ENCODE results near the gene UTS2R. TPM values are rescaled to one million over a fixed set of nuclear protein-coding genes. Genes with fewer than 3 reads are reported as not detected.

UTS2R gene
- total RNA-seq, 2 donors from 2014 or later: 0.40 TPM; not detected in 1

GRCh38 chr17:82333279-82334171 is 38.0 kb upstream of the UTS2R start, which contains the start of gene SECTM1:
TSS of gene SECTM1 (minus strand) at chr17:82333766. CDS start at chr17:82327240, 6,526 bp downstream.
- DNase-seq: peak; percentile 82
- Mint-ChIP-seq H3K36me3 (ENCODE audit: low read depth) (no peaks in the 10 kb centered on the region), H3K27ac (no peak within 1 kb of the TSS), H3K9me3 (no peaks in the 10 kb centered on the region), H3K4me3 (peak within 1 kb of the TSS; percentile 32), H3K4me1 (peaks cover 6% of the 10 kb centered on the region), H3K27me3 (ENCODE audit: insufficient read depth) (peaks cover 69% of the 10 kb centered on the region)
- Histone ChIP-seq H3K9me3 (ENCODE audit: control insufficient read depth, low read length) (no peaks in the 10 kb centered on the region), H3K9ac (ENCODE audit: extremely low read depth, low read length, poor library complexity, severe bottlenecking) (no peak within 1 kb of the TSS), H3K4me3 (ENCODE audit: low read length) (no peak within 1 kb of the TSS), H3K27ac (ENCODE audit: low read depth, low read length) (no peak within 1 kb of the TSS), H3K36me3 (ENCODE audit: control insufficient read depth, insufficient read depth, low read length) (no peaks in the 10 kb centered on the region), H3K27me3 (ENCODE audit: control insufficient read depth, insufficient read depth, low read length, poor library complexity, severe bottlenecking) (peaks cover 65% of the 10 kb centered on the region), H3K4me1 (ENCODE audit: control insufficient read depth, insufficient read depth, low read length) (no peaks in the 10 kb centered on the region)
- WGBS, 2 experiments (ENCODE audit: insufficient coverage in 1 of 2, insufficient read length in 1 of 2): 14 to 25% methylated on average over 47 to 90 of the region's 90 CpGs
- TF ChIP-seq CTCF (conservative IDR thresholded peaks at IDR 0.05): no peak

GRCh38 chr17:82334204-82334621 is 37.4 kb upstream of the UTS2R start:
- H3K9me3 ChIP-seq (ENCODE audit: control insufficient read depth, low read length): no peaks in the 10 kb centered on the region
- no peaks in the 10 kb centered on the region for H3K36me3 Mint-ChIP-seq (ENCODE audit: low read depth)
- no peaks in the 10 kb centered on the region for H3K36me3 ChIP-seq (ENCODE audit: control insufficient read depth, insufficient read depth, low read length)
- H3K9me3 Mint-ChIP-seq: no peaks in the 10 kb centered on the region
- 85 to 87% methylated on average over 14 to 25 of the region's 25 CpGs for WGBS, 2 experiments (ENCODE audit: insufficient coverage in 1 of 2, insufficient read length in 1 of 2)
- peaks cover 69% of the 10 kb centered on the region for H3K27me3 ChIP-seq (ENCODE audit: control insufficient read depth, insufficient read depth, low read length, poor library complexity, severe bottlenecking)
- no peak overlapping the region for H3K9ac ChIP-seq (ENCODE audit: extremely low read depth, low read length, poor library complexity, severe bottlenecking)
- no peak for TF ChIP-seq CTCF (conservative IDR thresholded peaks at IDR 0.05)
- no peak overlapping the region for H3K27ac ChIP-seq (ENCODE audit: low read depth, low read length)
- DNase-seq: no peak
- no peak overlapping the region for H3K4me3 ChIP-seq (ENCODE audit: low read length)
- no peak overlapping the region for H3K27ac Mint-ChIP-seq
- no peak overlapping the region for H3K4me3 Mint-ChIP-seq
- no peaks in the 10 kb centered on the region for H3K4me1 ChIP-seq (ENCODE audit: control insufficient read depth, insufficient read depth, low read length)
- H3K27me3 Mint-ChIP-seq (ENCODE audit: insufficient read depth): peaks cover 75% of the 10 kb centered on the region
- H3K4me1 Mint-ChIP-seq: peaks cover 6% of the 10 kb centered on the region

GRCh38 chr17:82334622-82335394 is 36.8 kb upstream of the UTS2R start:
- 65 to 75% methylated on average over 9 to 16 of the region's 16 CpGs for WGBS, 2 experiments (ENCODE audit: insufficient coverage in 1 of 2, insufficient read length in 1 of 2)
- H3K27me3 ChIP-seq (ENCODE audit: control insufficient read depth, insufficient read depth, low read length, poor library complexity, severe bottlenecking): peaks cover 73% of the 10 kb centered on the region
- H3K4me1 ChIP-seq (ENCODE audit: control insufficient read depth, insufficient read depth, low read length): no peaks in the 10 kb centered on the region
- H3K9me3 ChIP-seq (ENCODE audit: control insufficient read depth, low read length): no peaks in the 10 kb centered on the region
- H3K27ac ChIP-seq (ENCODE audit: low read depth, low read length): no peak overlapping the region
- Mint-ChIP-seq H3K36me3 (ENCODE audit: low read depth) (no peaks in the 10 kb centered on the region), H3K4me3 (no peak overlapping the region), H3K4me1 (peaks cover 6% of the 10 kb centered on the region), H3K9me3 (no peaks in the 10 kb centered on the region), H3K27ac (no peak overlapping the region), H3K27me3 (ENCODE audit: insufficient read depth) (peaks cover 77% of the 10 kb centered on the region)
- no peak for TF ChIP-seq CTCF (conservative IDR thresholded peaks at IDR 0.05)
- DNase-seq: no peak
- H3K9ac ChIP-seq (ENCODE audit: extremely low read depth, low read length, poor library complexity, severe bottlenecking): no peak overlapping the region
- no peaks in the 10 kb centered on the region for H3K36me3 ChIP-seq (ENCODE audit: control insufficient read depth, insufficient read depth, low read length)
- no peak overlapping the region for H3K4me3 ChIP-seq (ENCODE audit: low read length)
